GM21390 (cell line): ENCODE results near the gene H6PD.

Source experiments
- ATAC-seq: cut with Tn5 transposase; IDR thresholded peaks from one replicate; pipeline ENCODE4 v1.9.1; 2021; ENCODE audit not compliant: unreplicated experiment

H6PD gene

DNA sequence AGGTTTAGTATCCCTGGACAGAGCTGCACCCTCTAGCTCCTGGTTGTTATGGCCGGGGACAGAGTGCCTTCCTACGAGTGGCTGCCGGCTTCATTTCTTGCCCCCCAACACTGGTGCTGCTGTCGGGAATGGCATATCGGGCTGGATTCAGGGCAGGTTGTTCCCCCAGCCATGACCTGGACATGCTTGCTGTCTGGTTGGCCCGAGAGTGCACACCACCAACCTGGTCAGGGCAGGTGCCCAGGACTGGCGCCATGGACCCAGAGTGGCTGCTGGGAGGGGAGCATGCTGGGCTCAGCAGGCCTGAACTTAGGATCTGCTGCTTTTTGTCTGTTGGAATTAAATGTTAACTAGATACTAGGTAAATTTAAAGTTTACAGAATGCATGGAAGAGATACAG lies 21.8 kb downstream of the H6PD start:
- no peak for ATAC-seq

DNA sequence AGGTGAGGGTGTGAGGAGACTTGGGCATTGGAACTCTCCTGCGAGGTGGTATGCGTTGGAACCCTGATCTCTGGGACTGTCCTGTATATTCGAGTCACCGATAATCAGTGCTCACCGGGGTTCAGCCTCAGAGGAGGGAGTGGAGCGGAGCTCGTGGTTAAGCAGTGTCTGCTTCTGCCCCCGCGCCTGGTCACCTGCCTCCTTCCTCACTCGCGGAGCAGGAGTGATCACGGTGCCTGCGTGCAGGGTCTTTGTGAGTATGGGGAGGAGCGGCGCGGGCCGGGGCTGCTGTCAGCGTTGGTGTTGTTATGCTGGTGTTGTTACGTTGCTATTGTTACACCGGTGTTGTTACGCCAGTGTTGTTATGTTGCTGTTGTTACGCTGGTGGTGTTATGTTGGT lies 23.3 kb downstream of the H6PD start:
- ATAC-seq, result no peak

GRCh38 chr1:9258629-9259028 lies 24.1 kb downstream of the H6PD start:
- ATAC-seq, result no peak

DNA sequence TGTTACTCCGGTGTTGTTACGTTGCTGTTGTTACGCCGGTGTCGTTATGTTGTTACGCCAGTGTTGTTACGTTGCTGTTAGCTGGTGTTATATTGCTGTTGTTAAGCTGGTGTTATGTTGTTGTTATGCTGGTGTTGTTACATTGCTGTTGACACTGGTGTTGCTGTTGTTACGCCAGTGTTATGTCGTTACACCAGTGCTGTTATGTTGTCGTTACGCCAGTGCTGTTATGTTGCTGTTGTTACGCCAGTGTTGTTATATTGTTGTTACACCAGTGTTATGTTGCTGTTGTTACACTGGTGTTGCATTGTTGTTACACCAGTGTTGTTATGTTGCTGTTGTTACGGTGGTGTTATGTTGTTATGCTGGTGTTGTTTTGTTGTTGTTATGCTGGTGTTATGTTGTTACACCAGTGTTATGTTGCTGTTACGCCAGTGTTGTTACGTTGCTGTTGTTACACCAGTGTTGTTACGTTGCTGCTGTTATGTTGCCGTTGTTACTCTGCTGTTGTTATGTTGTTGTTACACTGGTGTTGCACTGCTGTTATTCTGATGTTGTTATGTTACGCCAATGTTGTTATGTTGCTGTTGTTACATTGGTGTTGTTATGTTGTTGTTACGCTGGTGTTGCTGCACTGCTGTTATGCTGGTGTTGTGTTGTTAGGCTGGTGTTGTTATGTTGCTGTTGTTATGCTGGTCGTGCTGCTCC lies 25.6 kb downstream of the H6PD start:
- no peak for ATAC-seq

- no peak for ATAC-seq
These were observed 26.9 kb downstream of the H6PD start for GRCh38 chr1:9261496-9261895.

DNA sequence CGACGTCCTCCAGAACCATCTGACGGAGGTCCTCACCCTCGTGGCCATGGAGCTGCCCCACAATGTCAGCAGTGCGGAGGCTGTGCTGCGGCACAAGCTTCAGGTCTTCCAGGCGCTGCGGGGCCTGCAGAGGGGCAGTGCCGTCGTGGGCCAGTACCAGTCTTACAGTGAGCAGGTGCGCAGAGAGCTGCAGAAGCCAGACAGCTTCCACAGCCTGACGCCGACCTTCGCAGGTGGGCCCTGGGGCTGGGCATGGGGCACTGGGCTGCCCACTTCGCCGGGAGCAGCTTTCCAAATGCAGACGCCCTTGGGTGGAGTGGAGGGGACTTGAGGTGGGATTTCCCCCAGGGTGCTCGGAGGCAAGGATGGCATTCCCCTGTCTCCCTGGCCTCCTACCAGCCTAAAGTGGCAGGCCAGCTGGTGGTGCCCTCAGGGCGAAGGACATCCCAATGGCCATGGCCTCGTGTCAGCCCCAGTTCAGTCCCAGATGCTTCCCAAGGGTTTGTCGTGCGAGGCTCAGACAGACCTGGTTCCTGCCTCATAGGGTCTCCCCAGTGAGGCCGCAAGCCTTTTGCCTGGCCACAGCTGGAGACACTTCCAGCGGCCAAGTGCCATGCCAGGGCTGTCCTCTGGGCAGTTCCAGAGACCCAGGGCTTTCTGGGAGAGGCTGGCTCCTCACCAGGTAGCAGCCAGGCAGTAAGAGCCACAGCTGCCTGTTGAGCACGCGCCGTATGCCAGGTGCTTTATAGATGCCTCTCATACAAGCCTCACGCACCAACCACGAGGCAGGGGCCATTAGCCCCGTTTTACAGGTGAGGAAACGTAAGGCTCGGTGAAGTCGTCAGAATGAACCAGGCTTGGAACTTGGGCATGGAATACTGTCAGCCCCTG lies 27.8 kb downstream of the H6PD start:
- no peak for ATAC-seq

DNA sequence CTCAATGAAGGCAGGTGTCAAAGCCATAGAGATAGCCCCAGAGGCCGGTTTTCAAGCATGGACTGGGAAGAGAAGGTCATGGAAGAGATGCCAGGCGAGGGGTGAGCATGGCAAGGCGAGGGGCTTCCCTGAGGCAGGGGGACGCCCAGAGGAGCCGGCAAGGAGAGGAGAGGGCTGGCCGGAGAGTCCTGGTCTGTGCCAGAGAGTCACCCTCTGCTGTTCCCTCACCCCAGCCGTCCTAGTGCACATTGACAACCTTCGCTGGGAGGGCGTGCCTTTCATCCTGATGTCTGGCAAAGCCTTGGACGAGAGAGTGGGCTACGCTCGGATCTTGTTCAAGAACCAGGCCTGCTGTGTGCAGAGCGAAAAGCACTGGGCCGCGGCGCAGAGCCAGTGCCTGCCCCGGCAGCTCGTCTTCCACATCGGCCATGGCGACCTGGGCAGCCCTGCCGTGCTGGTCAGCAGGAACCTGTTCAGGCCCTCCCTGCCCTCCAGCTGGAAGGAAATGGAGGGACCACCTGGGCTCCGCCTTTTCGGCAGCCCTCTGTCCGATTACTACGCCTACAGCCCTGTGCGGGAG lies 28.8 kb downstream of the H6PD start:
- no peak for ATAC-seq

GRCh38 chr1:9263984-9264872 lies 29.7 kb downstream of the H6PD start:
- no peak for ATAC-seq

DNA sequence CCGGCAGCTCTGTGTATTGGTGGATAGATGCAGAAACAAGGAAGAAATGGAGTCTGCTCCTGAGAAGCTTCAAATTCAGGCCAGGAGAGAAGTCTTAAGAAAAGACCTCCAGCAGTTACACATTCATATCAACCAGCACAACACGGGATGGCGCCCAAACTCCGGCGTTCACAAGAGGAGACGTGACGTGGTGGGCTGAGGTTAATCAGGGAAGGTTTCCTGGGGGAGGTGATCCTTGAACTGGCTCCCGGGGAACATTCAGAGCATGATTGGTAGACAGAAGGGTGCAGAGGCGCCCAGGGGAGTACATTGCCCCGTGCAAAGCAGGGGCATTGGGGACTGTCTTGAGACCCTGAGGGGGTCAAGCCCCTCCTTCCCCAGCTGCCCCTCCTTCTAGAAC lies 30.5 kb downstream of the H6PD start:
- no peak for ATAC-seq

- no peak for ATAC-seq
These were observed 31.4 kb downstream of the H6PD start for GRCh38 chr1:9265968-9266367.

DNA sequence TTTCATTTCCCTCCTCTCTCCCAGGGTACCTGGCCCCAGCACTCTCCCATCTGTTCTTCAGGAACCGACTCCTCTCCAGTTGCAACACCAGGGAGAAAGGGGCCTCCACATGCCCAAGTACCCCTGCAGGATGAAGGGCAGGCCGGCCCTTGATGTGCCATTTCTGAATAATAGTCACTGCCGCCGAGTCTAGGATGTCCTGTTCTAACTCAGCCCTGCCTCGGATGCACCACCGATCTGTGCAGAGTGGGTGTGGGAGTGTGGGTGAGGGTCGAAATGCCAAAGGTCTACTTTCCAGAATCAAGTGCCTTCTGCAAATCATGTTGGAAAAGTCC lies 32.7 kb downstream of the H6PD start:
- ATAC-seq, result no peak

DNA sequence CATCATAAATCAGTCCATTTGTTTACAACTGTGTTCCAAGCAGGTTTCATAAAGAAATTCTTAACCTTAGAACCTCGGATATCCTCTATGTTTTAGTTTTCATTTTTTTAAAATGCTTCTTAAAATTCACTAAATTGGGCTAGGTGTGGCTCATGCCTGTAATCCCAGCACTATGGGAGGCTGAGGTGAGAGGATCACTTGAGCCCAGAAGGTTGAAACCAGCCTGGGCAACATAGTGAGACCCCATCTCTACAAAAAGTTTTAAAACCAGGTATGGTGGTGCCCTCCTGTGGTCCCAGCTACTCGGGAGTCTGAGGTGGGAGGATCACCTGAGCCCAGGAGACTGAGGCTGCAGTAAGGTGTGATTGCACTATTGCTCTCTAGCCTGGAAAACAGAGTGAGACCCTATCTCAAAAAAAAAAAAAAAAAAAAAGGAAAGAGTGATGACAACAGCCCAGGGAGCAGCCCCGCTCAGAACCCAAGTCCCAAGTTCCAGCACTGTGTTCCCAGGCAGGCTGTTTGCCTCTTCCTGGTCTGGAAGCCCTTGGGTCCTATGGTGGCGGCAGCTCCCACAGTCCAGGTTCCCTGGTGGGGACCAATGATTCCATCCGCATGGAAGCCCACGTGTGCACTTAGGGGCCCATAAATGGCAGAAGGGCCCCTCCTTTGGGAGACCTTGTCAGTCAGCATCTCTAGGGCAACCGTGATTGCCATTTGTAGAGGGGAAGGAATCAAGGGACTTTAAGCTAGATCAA lies 33.4 kb downstream of the H6PD start:
- ATAC-seq, result no peak

DNA sequence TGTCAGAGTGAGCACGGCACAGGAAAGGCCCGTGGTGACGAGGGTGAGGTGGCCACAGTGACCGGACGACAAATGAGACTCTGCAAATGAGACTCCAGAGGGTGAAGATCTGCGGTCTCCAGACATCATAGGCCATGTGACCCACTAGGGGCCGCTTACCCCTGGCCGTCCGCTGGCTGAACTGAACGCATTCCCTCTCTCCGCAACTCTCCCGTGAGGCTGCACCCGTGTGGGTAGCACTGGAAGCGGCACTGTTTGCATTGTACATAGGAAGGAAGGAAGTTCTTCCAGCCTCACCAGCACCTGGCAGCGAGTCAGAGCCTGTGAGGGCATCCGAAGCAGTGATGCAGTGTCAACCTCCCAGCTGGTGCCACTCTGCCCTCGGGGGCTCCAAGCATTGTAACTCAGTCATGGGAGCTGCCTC lies 34.5 kb downstream of the H6PD start:
- no peak for ATAC-seq

DNA sequence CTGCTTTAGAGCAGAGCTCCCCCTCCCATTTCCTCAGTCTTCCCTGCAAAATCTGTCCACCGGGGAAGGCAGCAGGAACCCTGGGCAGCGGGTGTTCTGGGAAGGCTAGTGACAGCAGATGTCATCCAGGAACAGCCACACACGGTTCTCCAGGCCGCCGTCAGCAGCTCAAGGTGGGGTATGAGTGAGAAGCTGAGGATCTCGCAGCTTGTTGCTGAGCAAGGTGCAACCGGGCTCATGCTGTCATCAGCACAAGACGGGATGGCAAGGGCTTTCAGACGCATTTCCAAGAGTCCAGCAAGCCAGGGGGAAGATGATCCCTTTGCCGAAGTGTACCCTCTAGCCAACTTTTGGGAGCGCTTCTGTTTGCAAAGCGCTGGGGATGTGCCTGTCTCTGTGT lies 35.1 kb downstream of the H6PD start:
- ATAC-seq, result no peak

- ATAC-seq, result no peak
These were observed 35.8 kb downstream of the H6PD start for GRCh38 chr1:9270290-9270883.

- no peak for ATAC-seq
These were observed 36.7 kb downstream of the H6PD start for GRCh38 chr1:9271283-9271682.

GRCh38 chr1:9271861-9272595 lies 37.5 kb downstream of the H6PD start:
- ATAC-seq, result no peak

DNA sequence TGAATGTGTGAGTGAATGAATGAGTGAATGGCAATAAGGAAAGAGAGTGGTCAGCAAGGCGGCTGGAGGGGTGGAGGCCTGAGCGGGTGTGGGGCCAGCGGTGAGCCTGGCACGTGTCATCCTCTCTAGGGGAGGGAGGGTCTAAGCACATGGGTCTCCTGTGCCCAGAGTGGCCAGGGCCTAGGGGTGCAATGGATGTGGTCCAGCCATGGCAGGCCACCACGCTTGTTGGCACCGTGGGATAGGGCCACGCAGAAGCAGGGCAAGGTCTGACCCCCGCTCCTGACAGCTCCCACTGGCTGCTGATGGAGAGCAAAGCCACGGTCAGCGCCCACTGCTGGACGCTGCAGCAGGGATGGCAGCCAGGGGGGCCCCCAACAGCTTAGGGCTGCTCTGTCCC lies 38.6 kb downstream of the H6PD start:
- no peak for ATAC-seq

DNA sequence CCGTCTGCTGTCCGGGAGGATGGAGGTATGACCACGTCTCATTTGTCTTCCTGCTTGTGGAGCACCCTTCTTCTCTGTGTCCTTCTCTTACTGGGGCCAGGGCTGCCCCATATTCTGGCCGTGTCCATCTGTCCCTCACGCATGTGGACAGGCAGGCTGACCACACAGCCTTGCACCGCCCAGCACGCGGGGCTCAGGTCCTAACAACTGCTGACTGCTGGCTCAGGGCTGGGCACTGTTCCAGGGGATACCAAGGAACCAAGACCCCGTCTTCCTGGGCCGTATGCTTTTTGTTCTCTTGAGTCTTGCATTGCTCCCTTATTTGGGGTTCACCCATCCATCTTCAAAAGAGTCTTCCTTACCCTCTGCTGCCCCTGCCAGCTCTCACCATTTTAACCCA lies 40.6 kb downstream of the H6PD start:
- ATAC-seq, result no peak
